AG04450 (cell line): Measurements from ENCODE around the gene PKIB. TPM values are rescaled to one million over a fixed set of nuclear protein-coding genes. Genes with fewer than 3 reads are reported as not detected.
"Not testable (repeated sequence)": the region's sequence is repeated elsewhere in the genome, so short reads cannot be mapped to it uniquely, and the experiment has no call there.

Experiments
- CTCF ChIA-PET: fragments of 300-600, 350-600 bp; formaldehyde crosslinking; extraction: SDS; loops from one replicate; lab custom pipeline; 2022; ENCODE audit warnings: antibody characterized with exemption, inconsistent platforms; lab: Charles Lee
- POLR2A ChIA-PET: fragments of 350-600 bp; formaldehyde crosslinking; extraction: SDS; loops from one replicate; lab custom pipeline; 2021; ENCODE audit warnings: antibody characterized with exemption, inconsistent platforms; lab: Yijun Ruan, JAX
- DNase-seq: peaks from one replicate; pipeline ENCODE4 v3.0.0-alpha.2; 2011; ENCODE audit warnings: low read depth, low spot score
- H3K27ac ChIP-seq: one replicate; pipeline ENCODE4 v1.5.1; 2012; ENCODE audit warnings: low read depth, low read length, control low read depth
- H3K27me3 ChIP-seq: one replicate; pipeline ENCODE4 v1.6.0; 2012; ENCODE audit warnings: low read length; ENCODE audit not compliant: control insufficient read depth, insufficient read depth
- H3K4me3 ChIP-seq: 2 replicates; pipeline ENCODE4 v1.5.1; 2011; ENCODE audit warnings: mild to moderate bottlenecking, low read depth, low read length, control low read depth
- H3K9me3 ChIP-seq: 2 replicates; pipeline ENCODE4 v1.5.1; 2012; ENCODE audit warnings: low read length; ENCODE audit not compliant: control insufficient read depth, insufficient read depth
- polyA plus RNA-seq: library from polyadenylated mRNA; depleted of rRNA; stranded (reverse); fragments of >200 nt; gene quantifications from 2 replicates; pipeline ENCODE4 v1.2.3, GENCODE V29; 2011
- TF ChIP-seq, protein P1 (sequence below): IDR thresholded peaks from 2 replicates; pipeline ENCODE4 v1.5.1; 2011; ENCODE audit warnings: low read depth, low read length, control low read depth, inconsistent platforms

The PKIB gene
- polyA plus RNA-seq, 1 experiment, result 8.1 TPM

DNA sequence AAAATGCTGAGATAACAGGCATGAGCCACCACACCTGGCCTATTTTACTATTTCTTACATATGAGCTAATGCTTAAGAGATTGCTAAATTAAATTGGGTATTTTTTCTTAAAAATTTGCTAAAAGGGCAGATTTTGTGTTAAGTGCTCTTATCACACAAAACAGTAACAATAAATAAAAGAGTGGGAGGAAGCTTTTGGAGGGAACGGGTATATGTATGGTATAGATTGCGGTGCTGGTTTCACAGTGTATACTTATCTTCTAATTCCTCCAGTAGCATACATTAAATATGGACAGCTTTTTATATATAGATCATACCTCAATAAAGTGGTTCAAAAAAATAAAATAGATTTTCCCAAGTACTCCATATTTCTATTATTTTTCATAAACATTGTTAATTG lies 129.9 kb downstream of the PKIB start:
- ChIA-PET CTCF (interaction anchor here (0.5 to 4.1 kb wide), 5 partner anchors 8 to 332 kb away, joined by 3 to 35 read pairs (median 6); no protein-coding TSS in a partner anchor), POLR2A (no interaction called here)
- TF ChIP-seq, protein P1, sequence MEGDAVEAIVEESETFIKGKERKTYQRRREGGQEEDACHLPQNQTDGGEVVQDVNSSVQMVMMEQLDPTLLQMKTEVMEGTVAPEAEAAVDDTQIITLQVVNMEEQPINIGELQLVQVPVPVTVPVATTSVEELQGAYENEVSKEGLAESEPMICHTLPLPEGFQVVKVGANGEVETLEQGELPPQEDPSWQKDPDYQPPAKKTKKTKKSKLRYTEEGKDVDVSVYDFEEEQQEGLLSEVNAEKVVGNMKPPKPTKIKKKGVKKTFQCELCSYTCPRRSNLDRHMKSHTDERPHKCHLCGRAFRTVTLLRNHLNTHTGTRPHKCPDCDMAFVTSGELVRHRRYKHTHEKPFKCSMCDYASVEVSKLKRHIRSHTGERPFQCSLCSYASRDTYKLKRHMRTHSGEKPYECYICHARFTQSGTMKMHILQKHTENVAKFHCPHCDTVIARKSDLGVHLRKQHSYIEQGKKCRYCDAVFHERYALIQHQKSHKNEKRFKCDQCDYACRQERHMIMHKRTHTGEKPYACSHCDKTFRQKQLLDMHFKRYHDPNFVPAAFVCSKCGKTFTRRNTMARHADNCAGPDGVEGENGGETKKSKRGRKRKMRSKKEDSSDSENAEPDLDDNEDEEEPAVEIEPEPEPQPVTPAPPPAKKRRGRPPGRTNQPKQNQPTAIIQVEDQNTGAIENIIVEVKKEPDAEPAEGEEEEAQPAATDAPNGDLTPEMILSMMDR, result no peak
- Histone ChIP-seq H3K4me3 (no peak overlapping the region), H3K27ac (no peak overlapping the region), H3K9me3 (no peaks in the 10 kb centered on the region), H3K27me3 (no peaks in the 10 kb centered on the region)
- DNase-seq, result no peak

DNA sequence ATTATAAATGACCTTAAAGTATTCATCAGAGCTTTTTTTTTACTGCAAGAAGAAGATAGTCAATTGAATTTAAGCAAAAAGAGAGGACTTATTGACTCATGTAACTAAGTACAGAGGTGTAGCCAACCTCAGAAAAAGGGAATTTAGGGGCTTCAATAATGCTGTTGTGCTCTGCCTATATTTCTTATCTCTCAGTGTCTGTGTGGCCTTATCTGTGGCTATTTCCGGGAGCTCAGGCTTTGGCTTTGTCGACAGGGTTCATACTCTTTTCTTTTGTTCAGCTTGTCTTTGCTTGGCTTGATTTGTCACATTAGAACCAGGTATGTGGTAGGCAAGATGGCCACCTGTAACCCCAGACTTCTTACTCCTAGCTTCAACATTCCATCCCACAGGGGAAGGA lies 130.7 kb downstream of the PKIB start:
- H3K9me3 ChIP-seq, result no peaks in the 10 kb centered on the region
- H3K27me3 ChIP-seq, result no peaks in the 10 kb centered on the region
- no peak overlapping the region for H3K4me3 ChIP-seq
- POLR2A ChIA-PET, result no interaction called here
- CTCF ChIA-PET, result interaction anchor here (0.7 to 4.1 kb wide), 4 partner anchors 9 to 98 kb away, joined by 3 to 35 read pairs (median 6); no protein-coding TSS in a partner anchor
- no peak overlapping the region for H3K27ac ChIP-seq
- DNase-seq, result no peak
- TF ChIP-seq, protein P1, result no peak

DNA sequence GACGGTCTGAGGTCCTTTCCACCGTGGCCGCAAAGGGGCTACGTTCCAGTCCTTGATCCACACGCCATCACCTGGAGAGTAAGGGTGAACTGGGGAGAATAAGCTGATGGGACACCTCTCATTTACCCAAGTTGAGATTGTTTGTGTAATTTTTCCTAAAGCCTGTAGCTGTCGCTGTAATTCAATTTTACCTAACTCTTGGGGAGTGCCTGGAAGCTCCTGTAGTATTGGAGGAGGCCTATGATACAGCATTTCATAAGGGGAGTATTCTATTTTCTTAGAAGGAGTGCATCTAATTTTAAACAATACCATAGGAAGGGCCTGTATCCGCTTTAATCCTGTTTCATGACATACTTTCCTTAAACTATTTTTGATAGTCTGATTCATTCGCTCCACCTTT lies 134.0 kb downstream of the PKIB start:
- H3K27me3 ChIP-seq, H3K9me3 ChIP-seq, H3K4me3 ChIP-seq, POLR2A ChIA-PET, DNase-seq, H3K27ac ChIP-seq: not testable (repeated sequence)
- TF ChIP-seq, protein P1, result peak; percentile 46
- CTCF ChIA-PET, result interaction anchor here (1.2 to 5.0 kb wide), 6 partner anchors 12 to 95 kb away, joined by 3 to 68 read pairs (median 6); no protein-coding TSS in a partner anchor

DNA sequence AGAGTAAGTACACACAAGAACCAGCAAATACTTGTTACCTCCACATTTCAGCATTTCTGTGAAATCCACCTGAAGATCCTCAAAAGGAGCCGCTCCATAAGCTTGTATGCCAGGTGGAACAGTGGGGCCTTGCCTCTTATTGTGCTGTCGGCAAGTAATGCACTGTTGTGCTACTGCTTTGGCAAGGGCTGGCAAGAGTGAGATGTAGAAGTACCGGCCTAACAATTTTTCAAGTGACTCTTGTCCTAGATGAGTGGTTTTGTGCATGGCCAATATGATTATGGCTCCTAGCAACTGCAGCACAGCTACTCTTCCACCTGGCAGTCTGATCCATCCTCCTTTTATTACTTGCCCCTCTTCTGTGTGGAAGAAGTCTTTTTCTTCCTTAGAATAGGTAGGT lies 134.7 kb downstream of the PKIB start:
- CTCF ChIA-PET, result interaction anchor here (1.2 to 5.0 kb wide), 6 partner anchors 13 to 94 kb away, joined by 3 to 68 read pairs (median 6); no protein-coding TSS in a partner anchor
- H3K4me3 ChIP-seq, POLR2A ChIA-PET, H3K27ac ChIP-seq, DNase-seq, H3K27me3 ChIP-seq, H3K9me3 ChIP-seq: not testable (repeated sequence)

DNA sequence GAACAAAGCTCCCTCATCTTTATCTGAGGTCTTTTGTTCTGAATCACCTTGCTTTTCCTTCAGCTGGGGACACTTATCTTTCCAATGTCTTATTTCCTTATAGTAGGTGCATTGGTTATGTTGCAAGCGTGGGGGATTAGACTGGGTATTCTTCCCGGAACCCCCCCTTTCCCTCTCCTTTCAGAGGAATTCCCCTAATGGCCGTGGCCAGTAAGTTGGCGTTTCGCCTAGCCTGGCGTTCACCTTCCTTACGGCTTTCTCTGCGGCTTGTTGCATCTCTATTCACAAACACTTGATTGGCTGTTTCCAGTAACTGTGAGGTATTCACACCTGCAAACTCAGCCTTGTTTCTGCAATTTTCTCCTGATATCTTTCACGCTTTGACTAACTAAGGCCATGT lies 136.5 kb downstream of the PKIB start:
- no peak overlapping the region for H3K27ac ChIP-seq
- CTCF ChIA-PET, result interaction anchor here (4.9 to 5.0 kb wide), 2 partner anchors 15 to 92 kb away, joined by 21 to 68 read pairs; no protein-coding TSS in a partner anchor
- TF ChIP-seq, protein P1, result no peak

More for the DNA sequence above, 136.5 kb downstream of the PKIB start:
- H3K9me3 ChIP-seq, result no peaks in the 10 kb centered on the region
- H3K27me3 ChIP-seq, result peaks cover 2% of the 10 kb centered on the region
- DNase-seq, result no peak
- no peak overlapping the region for H3K4me3 ChIP-seq
- POLR2A ChIA-PET, result no interaction called here
